Endothelial cell of umbilical vein (primary cell): Measurements from ENCODE around the gene BHLHE23.

Experiments used
- EZH2 ChIP-seq: IDR thresholded peaks from 2 replicates; pipeline ENCODE4 v1.6.1; 2012; ENCODE audit warnings: borderline replicate concordance, low read depth, mild to moderate bottlenecking, moderate library complexity, low read length, inconsistent platforms; ENCODE audit not compliant: severe bottlenecking
- TF ChIP-seq, protein P1 (sequence below), 2 donors: IDR thresholded peaks; 1 replicate in 1 of 2; 2 replicates in 1 of 2; pipeline ENCODE4 v1.5.1; 2011; ENCODE audit warnings: low read length in 2 of 2, mild to moderate bottlenecking in 2 of 2, moderate library complexity in 2 of 2, control low read depth in 1 of 2, inconsistent platforms in 1 of 2, low read depth in 1 of 2; ENCODE audit not compliant: insufficient read depth in 1 of 2; ENCODE audit errors: extremely low read depth in 1 of 2

DNA sequence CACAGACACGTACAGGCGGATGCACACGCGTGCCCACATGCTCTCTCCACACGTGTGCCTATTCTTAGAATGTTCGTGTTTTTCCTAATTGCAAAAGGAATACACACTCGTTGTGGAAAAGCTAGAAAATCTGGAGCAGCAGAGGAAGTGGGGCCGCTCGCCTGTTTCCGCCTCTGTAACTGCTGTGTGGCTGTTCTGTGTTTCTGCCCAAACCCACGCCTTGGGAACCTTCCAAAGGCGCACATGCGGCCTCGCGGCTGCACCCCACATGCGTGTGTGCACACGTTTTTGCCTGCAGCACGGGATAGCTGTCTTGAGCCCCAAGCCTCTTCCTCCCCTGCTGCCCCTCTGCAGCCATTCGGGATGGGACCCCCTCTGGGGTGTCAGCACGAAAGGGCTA, 42.1 kb downstream of the BHLHE23 start:
- TF ChIP-seq, protein P1, sequence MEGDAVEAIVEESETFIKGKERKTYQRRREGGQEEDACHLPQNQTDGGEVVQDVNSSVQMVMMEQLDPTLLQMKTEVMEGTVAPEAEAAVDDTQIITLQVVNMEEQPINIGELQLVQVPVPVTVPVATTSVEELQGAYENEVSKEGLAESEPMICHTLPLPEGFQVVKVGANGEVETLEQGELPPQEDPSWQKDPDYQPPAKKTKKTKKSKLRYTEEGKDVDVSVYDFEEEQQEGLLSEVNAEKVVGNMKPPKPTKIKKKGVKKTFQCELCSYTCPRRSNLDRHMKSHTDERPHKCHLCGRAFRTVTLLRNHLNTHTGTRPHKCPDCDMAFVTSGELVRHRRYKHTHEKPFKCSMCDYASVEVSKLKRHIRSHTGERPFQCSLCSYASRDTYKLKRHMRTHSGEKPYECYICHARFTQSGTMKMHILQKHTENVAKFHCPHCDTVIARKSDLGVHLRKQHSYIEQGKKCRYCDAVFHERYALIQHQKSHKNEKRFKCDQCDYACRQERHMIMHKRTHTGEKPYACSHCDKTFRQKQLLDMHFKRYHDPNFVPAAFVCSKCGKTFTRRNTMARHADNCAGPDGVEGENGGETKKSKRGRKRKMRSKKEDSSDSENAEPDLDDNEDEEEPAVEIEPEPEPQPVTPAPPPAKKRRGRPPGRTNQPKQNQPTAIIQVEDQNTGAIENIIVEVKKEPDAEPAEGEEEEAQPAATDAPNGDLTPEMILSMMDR (IDR thresholded peaks at IDR 0.05; ENCODE audit: extremely low read depth in 1 of 2, insufficient read depth in 1 of 2, low read depth in 1 of 2, low read length in 2 of 2), result no peak
- TF ChIP-seq EZH2, result no peak
